ENCODE measurements around the gene PEX5.

PEX5 gene

DNA sequence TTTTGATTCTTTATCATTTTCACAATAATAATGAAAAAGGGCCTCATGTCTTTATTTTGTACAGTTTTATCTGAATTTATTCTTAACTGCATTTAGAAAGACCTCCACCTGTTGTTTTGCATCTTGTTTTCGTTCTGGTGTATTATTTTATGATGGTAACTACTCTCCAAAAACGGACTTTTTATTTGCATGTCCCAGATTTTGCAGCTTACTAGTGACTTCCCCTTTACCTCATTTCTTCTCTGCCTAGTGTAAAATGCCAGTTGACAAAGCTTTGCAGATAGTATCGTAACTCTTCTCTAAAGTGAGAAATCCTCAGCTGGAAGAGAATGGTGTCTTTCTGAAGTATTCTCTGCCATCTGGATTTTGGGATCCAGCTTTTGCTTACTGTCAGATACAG lies 17.2 kb downstream of the PEX5 start:
- Histone ChIP-seq H4K20me1 (ENCODE audit: insufficient read depth, low read length) (no peaks in the 10 kb centered on the region), H3K36me3 (ENCODE audit: insufficient read depth, low read length) (peaks cover 99% of the 10 kb centered on the region), H3K27ac (ENCODE audit: low read depth, low read length, poor library complexity, severe bottlenecking) (no peak overlapping the region), H3K9me2 (ENCODE audit: low read depth, low read length) (no peaks in the 10 kb centered on the region), H3K4me2 (ENCODE audit: low read length) (no peak overlapping the region), H3F3A (ENCODE audit: insufficient read depth, low read length) (no peaks in the 10 kb centered on the region), H3K9me3 (ENCODE audit: low read length) (no peaks in the 10 kb centered on the region), H2AFZ (ENCODE audit: low read length) (no peak overlapping the region), H3K9ac (ENCODE audit: low read length) (no peak overlapping the region), H3K79me2 (ENCODE audit: insufficient read depth, low read length) (no peaks in the 10 kb centered on the region), H3K27me3 (ENCODE audit: insufficient read depth, low read length) (no peaks in the 10 kb centered on the region), H3K4me3 (ENCODE audit: low read depth, low read length, poor library complexity, severe bottlenecking) (no peak overlapping the region), H3K4me1 (ENCODE audit: insufficient read depth, low read length, severe bottlenecking) (peaks cover 11% of the 10 kb centered on the region)
- TF ChIP-seq EZH2 (IDR thresholded peaks at IDR 0.05; ENCODE audit: borderline replicate concordance, low read length) = no peak
- TF ChIP-seq, protein P1, sequence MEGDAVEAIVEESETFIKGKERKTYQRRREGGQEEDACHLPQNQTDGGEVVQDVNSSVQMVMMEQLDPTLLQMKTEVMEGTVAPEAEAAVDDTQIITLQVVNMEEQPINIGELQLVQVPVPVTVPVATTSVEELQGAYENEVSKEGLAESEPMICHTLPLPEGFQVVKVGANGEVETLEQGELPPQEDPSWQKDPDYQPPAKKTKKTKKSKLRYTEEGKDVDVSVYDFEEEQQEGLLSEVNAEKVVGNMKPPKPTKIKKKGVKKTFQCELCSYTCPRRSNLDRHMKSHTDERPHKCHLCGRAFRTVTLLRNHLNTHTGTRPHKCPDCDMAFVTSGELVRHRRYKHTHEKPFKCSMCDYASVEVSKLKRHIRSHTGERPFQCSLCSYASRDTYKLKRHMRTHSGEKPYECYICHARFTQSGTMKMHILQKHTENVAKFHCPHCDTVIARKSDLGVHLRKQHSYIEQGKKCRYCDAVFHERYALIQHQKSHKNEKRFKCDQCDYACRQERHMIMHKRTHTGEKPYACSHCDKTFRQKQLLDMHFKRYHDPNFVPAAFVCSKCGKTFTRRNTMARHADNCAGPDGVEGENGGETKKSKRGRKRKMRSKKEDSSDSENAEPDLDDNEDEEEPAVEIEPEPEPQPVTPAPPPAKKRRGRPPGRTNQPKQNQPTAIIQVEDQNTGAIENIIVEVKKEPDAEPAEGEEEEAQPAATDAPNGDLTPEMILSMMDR (IDR thresholded peaks at IDR 0.05; ENCODE audit: low read length) = no peak

DNA sequence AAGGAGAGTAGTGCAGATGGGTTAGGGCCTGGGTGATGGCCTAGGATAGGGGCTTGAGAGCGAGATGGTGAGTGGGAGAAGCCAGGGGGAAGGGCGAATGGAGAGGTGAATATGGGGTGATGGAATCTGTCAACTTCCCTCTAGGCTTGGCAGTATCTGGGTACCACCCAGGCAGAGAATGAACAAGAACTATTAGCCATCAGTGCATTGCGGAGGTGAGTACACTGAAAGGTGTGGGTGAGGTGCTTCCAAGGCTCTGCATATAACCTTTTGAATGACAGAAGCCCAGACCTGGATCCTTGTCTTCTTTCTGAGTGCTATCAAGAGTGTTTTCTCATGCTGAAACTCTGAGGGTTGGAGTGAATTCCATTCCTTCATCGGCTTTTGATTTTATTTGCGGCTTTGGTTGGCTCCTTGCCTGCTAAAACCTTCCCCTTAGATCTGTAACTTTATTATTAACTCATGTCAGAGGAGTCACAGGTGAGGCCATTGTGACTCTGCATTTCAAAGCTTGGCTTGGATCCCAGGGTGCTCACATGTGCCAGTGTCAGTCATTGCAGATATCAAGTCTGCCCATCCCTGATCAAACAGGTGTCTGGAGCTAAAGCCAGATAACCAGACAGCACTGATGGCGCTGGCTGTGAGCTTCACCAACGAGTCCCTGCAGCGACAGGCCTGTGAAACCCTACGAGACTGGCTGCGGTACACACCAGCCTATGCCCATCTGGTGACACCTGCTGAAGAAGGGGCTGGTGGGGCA lies 18.6 kb downstream of the PEX5 start:
- no peak for TF ChIP-seq EZH2 (IDR thresholded peaks at IDR 0.05; ENCODE audit: borderline replicate concordance, low read length)
- TF ChIP-seq, protein P1 (IDR thresholded peaks at IDR 0.05; ENCODE audit: low read length) = no peak
- Histone ChIP-seq H3K4me1 (ENCODE audit: insufficient read depth, low read length, severe bottlenecking) (peaks cover 11% of the 10 kb centered on the region), H3K9me2 (ENCODE audit: low read depth, low read length) (no peaks in the 10 kb centered on the region), H3K27me3 (ENCODE audit: insufficient read depth, low read length) (no peaks in the 10 kb centered on the region), H3K36me3 (ENCODE audit: insufficient read depth, low read length) (peaks cover 96% of the 10 kb centered on the region), H3K4me3 (ENCODE audit: low read depth, low read length, poor library complexity, severe bottlenecking) (no peak overlapping the region), H3K9ac (ENCODE audit: low read length) (no peak overlapping the region), H3F3A (ENCODE audit: insufficient read depth, low read length) (no peaks in the 10 kb centered on the region), H2AFZ (ENCODE audit: low read length) (no peak overlapping the region), H3K27ac (ENCODE audit: low read depth, low read length, poor library complexity, severe bottlenecking) (no peak overlapping the region), H3K9me3 (ENCODE audit: low read length) (0 out of 2 replicates have a peak, but pooled peaks cover 4% of the 10 kb centered on the region), H3K79me2 (ENCODE audit: insufficient read depth, low read length) (no peaks in the 10 kb centered on the region), H4K20me1 (ENCODE audit: insufficient read depth, low read length) (no peaks in the 10 kb centered on the region), H3K4me2 (ENCODE audit: low read length) (no peak overlapping the region)

DNA sequence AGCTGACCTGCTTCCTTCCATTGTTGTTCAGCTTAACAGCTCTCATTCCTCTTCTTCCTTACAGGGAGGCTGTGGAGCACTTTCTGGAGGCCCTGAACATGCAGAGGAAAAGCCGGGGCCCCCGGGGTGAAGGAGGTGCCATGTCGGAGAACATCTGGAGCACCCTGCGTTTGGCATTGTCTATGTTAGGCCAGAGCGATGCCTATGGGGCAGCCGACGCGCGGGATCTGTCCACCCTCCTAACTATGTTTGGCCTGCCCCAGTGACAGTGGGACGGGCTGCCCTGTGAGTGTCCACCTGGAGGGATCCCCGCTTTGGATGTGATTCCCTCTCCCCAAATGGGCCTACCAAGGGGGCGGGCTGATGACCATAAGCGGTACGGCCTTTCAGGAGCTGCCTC lies 20.5 kb downstream of the PEX5 start:
- no peak overlapping the region for H3K9ac ChIP-seq (ENCODE audit: low read length)
- no peak overlapping the region for H2AFZ ChIP-seq (ENCODE audit: low read length)
- no peaks in the 10 kb centered on the region for H3K79me2 ChIP-seq (ENCODE audit: insufficient read depth, low read length)
- no peak overlapping the region for H3K27ac ChIP-seq (ENCODE audit: low read depth, low read length, poor library complexity, severe bottlenecking)
- no peak overlapping the region for H3K4me2 ChIP-seq (ENCODE audit: low read length)
- peaks cover 11% of the 10 kb centered on the region for H3K4me1 ChIP-seq (ENCODE audit: insufficient read depth, low read length, severe bottlenecking)
- H3K9me3 ChIP-seq (ENCODE audit: low read length) = 0 out of 2 replicates have a peak, but pooled peaks cover 4% of the 10 kb centered on the region
- H3K36me3 ChIP-seq (ENCODE audit: insufficient read depth, low read length) = peaks cover 76% of the 10 kb centered on the region
- no peak overlapping the region for H3K4me3 ChIP-seq (ENCODE audit: low read depth, low read length, poor library complexity, severe bottlenecking)
- no peaks in the 10 kb centered on the region for H3K9me2 ChIP-seq (ENCODE audit: low read depth, low read length)
- H3F3A ChIP-seq (ENCODE audit: insufficient read depth, low read length) = no peaks in the 10 kb centered on the region
- no peaks in the 10 kb centered on the region for H4K20me1 ChIP-seq (ENCODE audit: insufficient read depth, low read length)
- no peak for TF ChIP-seq EZH2 (IDR thresholded peaks at IDR 0.05; ENCODE audit: borderline replicate concordance, low read length)
- TF ChIP-seq, protein P1 (IDR thresholded peaks at IDR 0.05; ENCODE audit: low read length) = no peak
- no peaks in the 10 kb centered on the region for H3K27me3 ChIP-seq (ENCODE audit: insufficient read depth, low read length)
